ENCODE data around the gene PLA2G2F.

The PLA2G2F gene

DNA sequence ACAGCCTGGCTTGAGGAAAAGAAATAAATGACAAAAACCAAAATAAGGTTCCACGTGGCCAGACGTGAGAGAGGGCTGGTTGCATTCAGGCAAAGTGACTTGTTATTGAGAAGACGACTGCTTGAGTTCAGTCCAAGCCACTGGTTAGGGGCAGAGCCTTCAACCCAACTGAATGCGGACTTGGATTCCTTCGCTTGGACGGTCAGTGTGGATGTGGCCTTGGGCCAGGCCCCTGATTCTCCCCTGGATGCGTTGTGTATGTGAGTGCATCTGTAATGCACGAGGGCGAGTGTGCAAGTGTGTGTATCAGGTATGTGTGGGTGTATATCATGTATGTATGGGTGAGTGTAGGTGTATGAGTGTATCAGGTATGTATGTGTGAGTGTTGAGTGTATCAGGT lies 1.9 kb downstream of the PLA2G2F start:
- Histone ChIP-seq H3K4me3 (ENCODE audit: low read depth in 1 of 2, low read length in 2 of 2) (no peak overlapping the region), H3K36me3 (ENCODE audit: control insufficient read depth in 1 of 2, insufficient read depth in 2 of 2, low read length in 2 of 2) (no peaks in the 10 kb centered on the region), H3K9ac (ENCODE audit: low read depth in 1 of 2, low read length in 2 of 2) (no peak overlapping the region), H3K27me3 (ENCODE audit: control insufficient read depth in 1 of 2, insufficient read depth in 2 of 2, low read length in 2 of 2) (no peaks in the 10 kb centered on the region), H3K9me3 (ENCODE audit: control insufficient read depth in 1 of 2, low read length in 2 of 2) (no peaks in the 10 kb centered on the region), H3K4me1 (ENCODE audit: control insufficient read depth in 1 of 2, insufficient read depth in 2 of 2, low read length in 2 of 2) (no peaks in the 10 kb centered on the region), H3K27ac (ENCODE audit: low read depth, low read length) (no peak overlapping the region)

DNA sequence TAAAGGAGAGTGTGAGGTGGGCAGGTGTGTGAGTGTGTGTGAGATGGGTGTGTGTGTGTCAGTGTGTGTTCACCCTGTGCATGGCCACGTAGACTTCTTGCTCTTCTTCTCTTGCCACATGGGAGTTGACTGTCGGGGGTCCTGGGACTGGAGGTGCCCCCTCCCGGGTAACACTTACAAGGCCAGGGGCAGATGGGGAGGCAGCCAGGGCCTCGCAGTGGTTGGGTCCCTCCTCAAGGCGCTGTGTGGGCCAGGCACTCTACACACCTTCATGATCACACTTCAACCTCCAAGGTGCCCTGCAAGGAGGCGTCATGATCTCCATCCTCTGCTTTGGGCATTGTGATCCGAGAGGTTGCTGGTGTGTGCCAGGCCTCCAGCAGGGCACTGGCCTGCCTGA lies 2.3 kb downstream of the PLA2G2F start:
- Histone ChIP-seq H3K9ac (ENCODE audit: low read depth in 1 of 2, low read length in 2 of 2) (no peak overlapping the region), H3K27ac (ENCODE audit: low read depth, low read length) (no peak overlapping the region), H3K4me1 (ENCODE audit: control insufficient read depth in 1 of 2, insufficient read depth in 2 of 2, low read length in 2 of 2) (no peaks in the 10 kb centered on the region), H3K36me3 (ENCODE audit: control insufficient read depth in 1 of 2, insufficient read depth in 2 of 2, low read length in 2 of 2) (no peaks in the 10 kb centered on the region), H3K27me3 (ENCODE audit: control insufficient read depth in 1 of 2, insufficient read depth in 2 of 2, low read length in 2 of 2) (no peaks in the 10 kb centered on the region), H3K4me3 (ENCODE audit: low read depth in 1 of 2, low read length in 2 of 2) (no peak overlapping the region), H3K9me3 (ENCODE audit: control insufficient read depth in 1 of 2, low read length in 2 of 2) (no peaks in the 10 kb centered on the region)

GRCh38 chr1:20142001-20142710 lies 3.0 kb downstream of the PLA2G2F start:
- H3K27me3 ChIP-seq (ENCODE audit: control insufficient read depth in 1 of 2, insufficient read depth in 2 of 2, low read length in 2 of 2), result no peaks in the 10 kb centered on the region
- no peak overlapping the region for H3K9ac ChIP-seq (ENCODE audit: low read depth in 1 of 2, low read length in 2 of 2)
- no peaks in the 10 kb centered on the region for H3K9me3 ChIP-seq (ENCODE audit: control insufficient read depth in 1 of 2, low read length in 2 of 2)
- H3K27ac ChIP-seq (ENCODE audit: low read depth, low read length), result no peak overlapping the region
- no peak overlapping the region for H3K4me3 ChIP-seq (ENCODE audit: low read depth in 1 of 2, low read length in 2 of 2)
- H3K4me1 ChIP-seq (ENCODE audit: control insufficient read depth in 1 of 2, insufficient read depth in 2 of 2, low read length in 2 of 2), result no peaks in the 10 kb centered on the region
- H3K36me3 ChIP-seq (ENCODE audit: control insufficient read depth in 1 of 2, insufficient read depth in 2 of 2, low read length in 2 of 2), result no peaks in the 10 kb centered on the region

GRCh38 chr1:20143318-20143717 lies 4.2 kb downstream of the PLA2G2F start:
- Histone ChIP-seq H3K4me3 (ENCODE audit: low read depth in 1 of 2, low read length in 2 of 2) (no peak overlapping the region), H3K36me3 (ENCODE audit: control insufficient read depth in 1 of 2, insufficient read depth in 2 of 2, low read length in 2 of 2) (no peaks in the 10 kb centered on the region), H3K27ac (ENCODE audit: low read depth, low read length) (no peak overlapping the region), H3K9ac (ENCODE audit: low read depth in 1 of 2, low read length in 2 of 2) (no peak overlapping the region), H3K9me3 (ENCODE audit: control insufficient read depth in 1 of 2, low read length in 2 of 2) (no peaks in the 10 kb centered on the region), H3K4me1 (ENCODE audit: control insufficient read depth in 1 of 2, insufficient read depth in 2 of 2, low read length in 2 of 2) (no peaks in the 10 kb centered on the region), H3K27me3 (ENCODE audit: control insufficient read depth in 1 of 2, insufficient read depth in 2 of 2, low read length in 2 of 2) (no peaks in the 10 kb centered on the region)

- Histone ChIP-seq H3K36me3 (ENCODE audit: control insufficient read depth in 1 of 2, insufficient read depth in 2 of 2, low read length in 2 of 2) (no peaks in the 10 kb centered on the region), H3K4me3 (ENCODE audit: low read depth in 1 of 2, low read length in 2 of 2) (no peak overlapping the region), H3K9ac (ENCODE audit: low read depth in 1 of 2, low read length in 2 of 2) (no peak overlapping the region), H3K27ac (ENCODE audit: low read depth, low read length) (no peak overlapping the region), H3K9me3 (ENCODE audit: control insufficient read depth in 1 of 2, low read length in 2 of 2) (no peaks in the 10 kb centered on the region), H3K27me3 (ENCODE audit: control insufficient read depth in 1 of 2, insufficient read depth in 2 of 2, low read length in 2 of 2) (no peaks in the 10 kb centered on the region), H3K4me1 (ENCODE audit: control insufficient read depth in 1 of 2, insufficient read depth in 2 of 2, low read length in 2 of 2) (no peaks in the 10 kb centered on the region)
Measured at GRCh38 chr1:20143734-20144565, 4.8 kb downstream of the PLA2G2F start.

- Histone ChIP-seq H3K4me3 (ENCODE audit: low read depth in 1 of 2, low read length in 2 of 2) (no peak overlapping the region), H3K9ac (ENCODE audit: low read depth in 1 of 2, low read length in 2 of 2) (no peak overlapping the region), H3K9me3 (ENCODE audit: control insufficient read depth in 1 of 2, low read length in 2 of 2) (no peaks in the 10 kb centered on the region), H3K4me1 (ENCODE audit: control insufficient read depth in 1 of 2, insufficient read depth in 2 of 2, low read length in 2 of 2) (peaks cover 5 to 9% of the 10 kb centered on the region in 2 donors), H3K36me3 (ENCODE audit: control insufficient read depth in 1 of 2, insufficient read depth in 2 of 2, low read length in 2 of 2) (no peaks in the 10 kb centered on the region), H3K27me3 (ENCODE audit: control insufficient read depth in 1 of 2, insufficient read depth in 2 of 2, low read length in 2 of 2) (no peaks in the 10 kb centered on the region), H3K27ac (ENCODE audit: low read depth, low read length) (no peak overlapping the region)
Measured at GRCh38 chr1:20147846-20148570, 8.9 kb downstream of the PLA2G2F start.

GRCh38 chr1:20148571-20149500 lies 9.7 kb downstream of the PLA2G2F start:
- Histone ChIP-seq H3K9ac (ENCODE audit: low read depth in 1 of 2, low read length in 2 of 2) (no peak overlapping the region), H3K9me3 (ENCODE audit: control insufficient read depth in 1 of 2, low read length in 2 of 2) (no peaks in the 10 kb centered on the region), H3K4me1 (ENCODE audit: control insufficient read depth in 1 of 2, insufficient read depth in 2 of 2, low read length in 2 of 2) (peaks cover 6 to 9% of the 10 kb centered on the region in 2 donors), H3K36me3 (ENCODE audit: control insufficient read depth in 1 of 2, insufficient read depth in 2 of 2, low read length in 2 of 2) (no peaks in the 10 kb centered on the region), H3K27me3 (ENCODE audit: control insufficient read depth in 1 of 2, insufficient read depth in 2 of 2, low read length in 2 of 2) (no peaks in the 10 kb centered on the region), H3K27ac (ENCODE audit: low read depth, low read length) (no peak overlapping the region), H3K4me3 (ENCODE audit: low read depth in 1 of 2, low read length in 2 of 2) (no peak overlapping the region)

GRCh38 chr1:20149601-20150325 lies 10.6 kb downstream of the PLA2G2F start:
- Histone ChIP-seq H3K9ac (ENCODE audit: low read depth in 1 of 2, low read length in 2 of 2) (no peak overlapping the region), H3K4me3 (ENCODE audit: low read depth in 1 of 2, low read length in 2 of 2) (no peak overlapping the region), H3K4me1 (ENCODE audit: control insufficient read depth in 1 of 2, insufficient read depth in 2 of 2, low read length in 2 of 2) (peaks cover 12 to 13% of the 10 kb centered on the region in 2 donors)

GRCh38 chr1:20150326-20150705 lies 11.2 kb downstream of the PLA2G2F start:
- Histone ChIP-seq H3K9ac (ENCODE audit: low read depth in 1 of 2, low read length in 2 of 2) (no peak overlapping the region), H3K27me3 (ENCODE audit: control insufficient read depth in 1 of 2, insufficient read depth in 2 of 2, low read length in 2 of 2) (no peaks in the 10 kb centered on the region), H3K4me3 (ENCODE audit: low read depth in 1 of 2, low read length in 2 of 2) (no peak overlapping the region), H3K9me3 (ENCODE audit: control insufficient read depth in 1 of 2, low read length in 2 of 2) (no peaks in the 10 kb centered on the region), H3K36me3 (ENCODE audit: control insufficient read depth in 1 of 2, insufficient read depth in 2 of 2, low read length in 2 of 2) (no peaks in the 10 kb centered on the region), H3K27ac (ENCODE audit: low read depth, low read length) (no peak overlapping the region), H3K4me1 (ENCODE audit: control insufficient read depth in 1 of 2, insufficient read depth in 2 of 2, low read length in 2 of 2) (peaks cover 12 to 13% of the 10 kb centered on the region in 2 donors)

More at GRCh38 chr1:20149601-20150325, 10.6 kb downstream of the PLA2G2F start:
- Histone ChIP-seq H3K27ac (ENCODE audit: low read depth, low read length) (no peak overlapping the region), H3K9me3 (ENCODE audit: control insufficient read depth in 1 of 2, low read length in 2 of 2) (no peaks in the 10 kb centered on the region), H3K27me3 (ENCODE audit: control insufficient read depth in 1 of 2, insufficient read depth in 2 of 2, low read length in 2 of 2) (no peaks in the 10 kb centered on the region), H3K36me3 (ENCODE audit: control insufficient read depth in 1 of 2, insufficient read depth in 2 of 2, low read length in 2 of 2) (no peaks in the 10 kb centered on the region)
